Stimulated activated CD8-positive, alpha-beta memory T cell treated with anti-CD3 and anti-CD28 coated beads, Interleukin-4, amount 100 ng/mL, for 1 hour (primary cell): Measurements from ENCODE around the gene ZFYVE19.

Source experiments
- DNase-seq, 2 donors: peaks; one replicate each; pipeline ENCODE4 v3.0.0-alpha.2; 2020; ENCODE audit warnings: low read depth in 2 of 2, low spot score in 1 of 2

Gene ZFYVE19

GRCh38 chr15:40812721-40813425 is 6.0 kb downstream of the ZFYVE19 start:
- no peak for DNase-seq

GRCh38 chr15:40815042-40815698 is 8.3 kb downstream of the ZFYVE19 start:
- DNase-seq, result no peak

- DNase-seq, result no peak
Observed at GRCh38 chr15:40819048-40819447, 12.2 kb downstream of the ZFYVE19 start.

- DNase-seq, result no peak
Observed at GRCh38 chr15:40821195-40821594, 14.3 kb downstream of the ZFYVE19 start.

- DNase-seq, result no peak
Observed at GRCh38 chr15:40823572-40824343, 16.9 kb downstream of the ZFYVE19 start.

- DNase-seq, result no peak
Observed at GRCh38 chr15:40825661-40826422, 19.0 kb downstream of the ZFYVE19 start.

GRCh38 chr15:40826423-40827075 is 19.7 kb downstream of the ZFYVE19 start:
- DNase-seq, result no peak

- no peak for DNase-seq
Observed at GRCh38 chr15:40828447-40829036, 21.7 kb downstream of the ZFYVE19 start, which contains the start of gene PPP1R14D. TSS of gene PPP1R14D (minus strand) at chr15:40828708. CDS start at chr15:40828641, 67 bp downstream.

- no peak for DNase-seq
Observed at GRCh38 chr15:40829115-40829514, 22.2 kb downstream of the ZFYVE19 start.

GRCh38 chr15:40830884-40831283 is 24.0 kb downstream of the ZFYVE19 start:
- no peak for DNase-seq

- DNase-seq, result no peak
Observed at GRCh38 chr15:40831861-40832260, 25.0 kb downstream of the ZFYVE19 start.

- DNase-seq, result no peak
Observed at GRCh38 chr15:40832903-40833302, 26.0 kb downstream of the ZFYVE19 start.

GRCh38 chr15:40836020-40836419 is 29.1 kb downstream of the ZFYVE19 start:
- no peak for DNase-seq

GRCh38 chr15:40838756-40839155 is 31.9 kb downstream of the ZFYVE19 start:
- DNase-seq, result no peak

- no peak for DNase-seq
Observed at GRCh38 chr15:40841741-40842140, 34.9 kb downstream of the ZFYVE19 start.

GRCh38 chr15:40843261-40843884 is 36.5 kb downstream of the ZFYVE19 start:
- DNase-seq, result no peak

GRCh38 chr15:40843885-40844695 is 37.2 kb downstream of the ZFYVE19 start, which contains the start of gene SPINT1:
TSS of gene SPINT1 (plus strand) at chr15:40844048. CDS start at chr15:40844555, 507 bp downstream.
- DNase-seq, result peak in 1 of 2 donors; percentile 29

GRCh38 chr15:40844696-40845030 is 37.8 kb downstream of the ZFYVE19 start:
- DNase-seq, result no peak

GRCh38 chr15:40845036-40845435 is 38.1 kb downstream of the ZFYVE19 start:
- no peak for DNase-seq
